GM12878 (cell line): ENCODE measurements around the gene PRRG3.

ENCODE experiments used
- EP300 ChIP-seq, 2 experiments: fragments of 150-350 bp in 1 of 2; IDR thresholded peaks; 2 replicates each; pipeline ENCODE4 v1.6.1; 2011 to 2012; ENCODE audit warnings: low read depth in 2 of 2, low read length in 2 of 2, borderline replicate concordance in 1 of 2, improper control_type of control experiment in 1 of 2, inconsistent platforms in 1 of 2; ENCODE audit not compliant: control insufficient read depth in 1 of 2
- EZH2 ChIP-seq: IDR thresholded peaks from 2 replicates; pipeline ENCODE4 v1.6.1; 2012; ENCODE audit warnings: low read depth, mild to moderate bottlenecking, control low read depth, inconsistent platforms, low read length, borderline replicate concordance; ENCODE audit not compliant: control insufficient read depth
- HDAC2 ChIP-seq: fragments of 200-600 bp; sonication (generic); IDR thresholded peaks from 2 replicates; pipeline ENCODE4 v1.6.1; 2017
- MXI1 ChIP-seq: fragments of 150-350 bp; IDR thresholded peaks from 2 replicates; pipeline ENCODE4 v1.6.1; 2011; ENCODE audit warnings: low read depth, mild to moderate bottlenecking, inconsistent platforms, low read length, improper control_type of control experiment
- POLR2A ChIP-seq: IDR thresholded peaks from 2 replicates; pipeline ENCODE4 v1.6.1; 2011; ENCODE audit warnings: low read depth, mild to moderate bottlenecking, low read length
- POLR2AphosphoS5 ChIP-seq: IDR thresholded peaks from 2 replicates; pipeline ENCODE4 v1.6.1; 2011; ENCODE audit warnings: mild to moderate bottlenecking, low read length, inconsistent platforms
- SREBF2 ChIP-seq: IDR thresholded peaks from 2 replicates; pipeline ENCODE4 v1.6.1; 2012; ENCODE audit warnings: mild to moderate bottlenecking, low read length
- SRF ChIP-seq, 2 experiments: IDR thresholded peaks; 2 replicates each; pipeline ENCODE4 v1.6.1; 2011; ENCODE audit warnings: low read depth in 2 of 2, low read length in 2 of 2, mild to moderate bottlenecking in 1 of 2, moderate library complexity in 1 of 2
- TARDBP ChIP-seq: IDR thresholded peaks from 2 replicates; pipeline ENCODE4 v1.6.1; 2016; ENCODE audit warnings: borderline replicate concordance
- YBX1 ChIP-seq: fragments of 450-650 bp; IDR thresholded peaks from 2 replicates; pipeline ENCODE4 v1.6.1; 2016; ENCODE audit warnings: antibody characterized with exemption
- TF ChIP-seq, protein P1 (sequence below): fragments of 450-650 bp; IDR thresholded peaks from 2 replicates; pipeline ENCODE4 v1.6.1; 2016; ENCODE audit warnings: mild to moderate bottlenecking
- TF ChIP-seq, protein P2 (sequence below), 3 experiments: IDR thresholded peaks in 2 of 3; conservative IDR thresholded peaks in 1 of 3; 2 replicates each; pipeline ENCODE4 v1.5.1; 2011; ENCODE audit warnings: low read depth in 3 of 3, low read length in 3 of 3, mild to moderate bottlenecking in 3 of 3, control low read depth in 2 of 3, moderate library complexity in 2 of 3, inconsistent platforms in 1 of 3, mixed read lengths in 1 of 3; ENCODE audit not compliant: control insufficient read depth in 2 of 3, insufficient read depth in 1 of 3; ENCODE audit errors: extremely low read depth in 1 of 3
- TF ChIP-seq, protein P3 (sequence below): fragments of 450-650 bp; IDR thresholded peaks from 2 replicates; pipeline ENCODE4 v1.6.1; 2017; ENCODE audit warnings: mild to moderate bottlenecking

DNA sequence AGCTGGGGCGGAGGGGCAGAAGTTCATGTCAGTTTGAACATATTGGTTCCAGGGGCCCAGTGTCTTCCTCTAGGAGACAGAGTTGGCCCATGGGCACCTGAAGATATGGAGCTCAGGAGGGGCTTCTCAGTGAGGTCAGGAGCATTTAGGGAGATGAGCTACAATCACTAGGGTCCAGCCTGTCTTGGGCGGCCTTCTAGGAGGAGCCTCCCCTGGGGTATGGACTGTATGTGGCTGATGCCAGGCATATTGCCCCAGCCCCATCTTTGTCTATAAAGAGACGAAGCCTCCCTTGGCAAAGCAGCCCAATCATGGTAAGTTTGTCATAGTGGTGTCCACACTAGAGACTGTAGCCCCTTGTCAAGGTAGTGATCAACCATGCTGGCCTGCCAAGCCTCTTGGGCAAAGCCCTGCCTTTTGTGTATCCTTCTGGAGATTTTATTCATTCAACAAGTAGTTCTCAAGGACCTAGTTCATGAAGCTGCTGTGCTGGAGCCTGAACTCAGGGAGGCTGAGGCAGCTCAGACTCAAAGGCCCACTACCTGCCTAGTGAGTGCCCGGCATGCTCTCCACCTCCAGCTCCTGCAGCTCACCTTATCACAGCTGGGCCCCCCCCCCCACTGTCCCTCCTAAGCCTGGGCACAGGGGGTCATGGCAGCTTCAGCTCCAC is 33.9 kb downstream of the PRRG3 start:
- TF ChIP-seq POLR2AphosphoS5, result no peak
- TF ChIP-seq POLR2A, result no peak
- no peak for TF ChIP-seq EP300 (IDR thresholded peaks at IDR 0.05; ENCODE audit: borderline replicate concordance in 1 of 2, control insufficient read depth in 1 of 2, low read depth in 2 of 2, low read length in 2 of 2)
- no peak for TF ChIP-seq YBX1
- no peak for TF ChIP-seq SRF (IDR thresholded peaks at IDR 0.05; ENCODE audit: low read depth in 2 of 2, low read length in 2 of 2)
- no peak for TF ChIP-seq HDAC2
- TF ChIP-seq TARDBP, result no peak
- TF ChIP-seq, protein P1, sequence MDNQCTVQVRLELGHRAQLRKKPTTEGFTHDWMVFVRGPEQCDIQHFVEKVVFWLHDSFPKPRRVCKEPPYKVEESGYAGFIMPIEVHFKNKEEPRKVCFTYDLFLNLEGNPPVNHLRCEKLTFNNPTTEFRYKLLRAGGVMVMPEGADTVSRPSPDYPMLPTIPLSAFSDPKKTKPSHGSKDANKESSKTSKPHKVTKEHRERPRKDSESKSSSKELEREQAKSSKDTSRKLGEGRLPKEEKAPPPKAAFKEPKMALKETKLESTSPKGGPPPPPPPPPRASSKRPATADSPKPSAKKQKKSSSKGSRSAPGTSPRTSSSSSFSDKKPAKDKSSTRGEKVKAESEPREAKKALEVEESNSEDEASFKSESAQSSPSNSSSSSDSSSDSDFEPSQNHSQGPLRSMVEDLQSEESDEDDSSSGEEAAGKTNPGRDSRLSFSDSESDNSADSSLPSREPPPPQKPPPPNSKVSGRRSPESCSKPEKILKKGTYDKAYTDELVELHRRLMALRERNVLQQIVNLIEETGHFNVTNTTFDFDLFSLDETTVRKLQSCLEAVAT, result no peak
- TF ChIP-seq, protein P2, sequence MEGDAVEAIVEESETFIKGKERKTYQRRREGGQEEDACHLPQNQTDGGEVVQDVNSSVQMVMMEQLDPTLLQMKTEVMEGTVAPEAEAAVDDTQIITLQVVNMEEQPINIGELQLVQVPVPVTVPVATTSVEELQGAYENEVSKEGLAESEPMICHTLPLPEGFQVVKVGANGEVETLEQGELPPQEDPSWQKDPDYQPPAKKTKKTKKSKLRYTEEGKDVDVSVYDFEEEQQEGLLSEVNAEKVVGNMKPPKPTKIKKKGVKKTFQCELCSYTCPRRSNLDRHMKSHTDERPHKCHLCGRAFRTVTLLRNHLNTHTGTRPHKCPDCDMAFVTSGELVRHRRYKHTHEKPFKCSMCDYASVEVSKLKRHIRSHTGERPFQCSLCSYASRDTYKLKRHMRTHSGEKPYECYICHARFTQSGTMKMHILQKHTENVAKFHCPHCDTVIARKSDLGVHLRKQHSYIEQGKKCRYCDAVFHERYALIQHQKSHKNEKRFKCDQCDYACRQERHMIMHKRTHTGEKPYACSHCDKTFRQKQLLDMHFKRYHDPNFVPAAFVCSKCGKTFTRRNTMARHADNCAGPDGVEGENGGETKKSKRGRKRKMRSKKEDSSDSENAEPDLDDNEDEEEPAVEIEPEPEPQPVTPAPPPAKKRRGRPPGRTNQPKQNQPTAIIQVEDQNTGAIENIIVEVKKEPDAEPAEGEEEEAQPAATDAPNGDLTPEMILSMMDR (IDR thresholded peaks at IDR 0.05 in 2 of 3, conservative IDR thresholded peaks at IDR 0.05 in 1 of 3; ENCODE audit: control insufficient read depth in 2 of 3, extremely low read depth in 1 of 3, insufficient read depth in 1 of 3, low read depth in 3 of 3, low read length in 3 of 3), result no peak
- no peak for TF ChIP-seq EZH2
- TF ChIP-seq SREBF2, result no peak
- TF ChIP-seq, protein P3, sequence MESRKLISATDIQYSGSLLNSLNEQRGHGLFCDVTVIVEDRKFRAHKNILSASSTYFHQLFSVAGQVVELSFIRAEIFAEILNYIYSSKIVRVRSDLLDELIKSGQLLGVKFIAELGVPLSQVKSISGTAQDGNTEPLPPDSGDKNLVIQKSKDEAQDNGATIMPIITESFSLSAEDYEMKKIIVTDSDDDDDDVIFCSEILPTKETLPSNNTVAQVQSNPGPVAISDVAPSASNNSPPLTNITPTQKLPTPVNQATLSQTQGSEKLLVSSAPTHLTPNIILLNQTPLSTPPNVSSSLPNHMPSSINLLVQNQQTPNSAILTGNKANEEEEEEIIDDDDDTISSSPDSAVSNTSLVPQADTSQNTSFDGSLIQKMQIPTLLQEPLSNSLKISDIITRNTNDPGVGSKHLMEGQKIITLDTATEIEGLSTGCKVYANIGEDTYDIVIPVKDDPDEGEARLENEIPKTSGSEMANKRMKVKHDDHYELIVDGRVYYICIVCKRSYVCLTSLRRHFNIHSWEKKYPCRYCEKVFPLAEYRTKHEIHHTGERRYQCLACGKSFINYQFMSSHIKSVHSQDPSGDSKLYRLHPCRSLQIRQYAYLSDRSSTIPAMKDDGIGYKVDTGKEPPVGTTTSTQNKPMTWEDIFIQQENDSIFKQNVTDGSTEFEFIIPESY, result no peak
- TF ChIP-seq MXI1, result no peak
